ENCODE measurements around the gene E2F8. TPM values are rescaled to one million over a fixed set of nuclear protein-coding genes. Genes with fewer than 3 reads are reported as not detected.

Gene E2F8
- total RNA-seq, 1 donor from 2014 or later, result 0.95 TPM

- no peaks in the 10 kb centered on the region for H3K36me3 ChIP-seq
- H3K4me1 ChIP-seq, result no peaks in the 10 kb centered on the region
- no peaks in the 10 kb centered on the region for H3K9me3 ChIP-seq
- ATAC-seq (no peak), DNase-seq (no peak)
- no peaks in the 10 kb centered on the region for H3K27me3 ChIP-seq (ENCODE audit: low read depth)
- H3K4me3 ChIP-seq, result no peak overlapping the region
- no peak for TF ChIP-seq CTCF (IDR thresholded peaks at IDR 0.05)
- no peak overlapping the region for H3K27ac ChIP-seq
- intact Hi-C loops (cut with DNase I), result no loop called here
These were observed 53.5 kb downstream of the E2F8 start for GRCh38 chr11:19187114-19187832.

DNA sequence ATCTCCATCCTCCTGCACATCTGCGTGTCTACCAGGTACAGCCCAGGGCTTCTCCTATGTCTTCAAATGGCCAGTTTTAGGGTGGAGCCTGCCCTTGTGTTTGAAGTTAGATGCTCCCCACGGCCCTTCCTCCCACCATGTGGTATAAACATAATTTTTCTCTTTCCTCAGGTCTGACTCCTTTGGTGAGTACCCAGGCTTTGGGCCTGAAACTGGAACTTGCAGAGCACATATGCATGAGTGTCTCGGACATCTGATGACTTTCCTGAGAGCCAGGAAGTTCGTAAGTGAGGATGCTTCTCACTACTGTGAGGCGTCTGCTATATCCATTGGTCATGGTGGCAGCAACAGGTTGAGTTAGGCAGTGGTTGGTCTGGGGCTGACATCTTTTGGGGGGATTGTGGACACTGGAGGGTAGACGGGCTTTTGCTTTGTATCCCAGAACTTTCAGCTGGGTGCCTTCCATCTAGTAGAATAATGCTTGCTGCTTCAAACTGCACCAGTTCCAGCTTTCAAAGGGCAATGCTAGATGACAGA, 55.2 kb downstream of the E2F8 start:
- no peaks in the 10 kb centered on the region for H3K36me3 ChIP-seq
- H3K4me1 ChIP-seq, result no peaks in the 10 kb centered on the region
- intact Hi-C loops (cut with DNase I), result no loop called here
- no peaks in the 10 kb centered on the region for H3K9me3 ChIP-seq
- H3K27ac ChIP-seq, result no peak overlapping the region
- no peak for TF ChIP-seq CTCF (IDR thresholded peaks at IDR 0.05)
- no peak overlapping the region for H3K4me3 ChIP-seq
- no peak for DNase-seq
- ATAC-seq, result no peak
- no peaks in the 10 kb centered on the region for H3K27me3 ChIP-seq (ENCODE audit: low read depth)

GRCh38 chr11:19185036-19185435, 55.7 kb downstream of the E2F8 start:
- intact Hi-C loops (cut with DNase I), result no loop called here
- DNase-seq (no peak), ATAC-seq (no peak)
- Histone ChIP-seq H3K36me3 (no peaks in the 10 kb centered on the region), H3K4me1 (no peaks in the 10 kb centered on the region), H3K4me3 (no peak overlapping the region), H3K27me3 (ENCODE audit: low read depth) (no peaks in the 10 kb centered on the region), H3K27ac (no peak overlapping the region), H3K9me3 (no peaks in the 10 kb centered on the region)
- no peak for TF ChIP-seq CTCF (IDR thresholded peaks at IDR 0.05)

- no peaks in the 10 kb centered on the region for H3K27me3 ChIP-seq (ENCODE audit: low read depth)
- intact Hi-C loops (cut with DNase I), result no loop called here
- no peak overlapping the region for H3K27ac ChIP-seq
- no peak for ATAC-seq
- TF ChIP-seq CTCF (IDR thresholded peaks at IDR 0.05), result no peak
- no peaks in the 10 kb centered on the region for H3K9me3 ChIP-seq
- no peak for DNase-seq
- no peaks in the 10 kb centered on the region for H3K4me1 ChIP-seq
- H3K4me3 ChIP-seq, result no peak overlapping the region
- no peaks in the 10 kb centered on the region for H3K36me3 ChIP-seq
These were observed 57.1 kb downstream of the E2F8 start for GRCh38 chr11:19183646-19184045.

- Histone ChIP-seq H3K36me3 (peaks cover 7% of the 10 kb centered on the region), H3K9me3 (no peaks in the 10 kb centered on the region), H3K27me3 (ENCODE audit: low read depth) (no peaks in the 10 kb centered on the region), H3K27ac (no peak overlapping the region), H3K4me3 (no peak overlapping the region), H3K4me1 (no peaks in the 10 kb centered on the region)
- DNase-seq, result no peak
- intact Hi-C loops (cut with DNase I), result no loop called here
- TF ChIP-seq CTCF (IDR thresholded peaks at IDR 0.05), result no peak
- no peak for ATAC-seq
These were observed 59.0 kb downstream of the E2F8 start for GRCh38 chr11:19181531-19182261.
